ENCODE measurements around the gene RNF43.

RNF43 gene

GRCh38 chr17:58380207-58381123 is 36.9 kb downstream of the RNF43 start:
- no peak for TF ChIP-seq CTCF (IDR thresholded peaks at IDR 0.05; ENCODE audit: extremely low read depth, missing control alignments)
- DNase-seq (ENCODE audit: low spot score), result no peak

GRCh38 chr17:58379511-58379824 is 37.9 kb downstream of the RNF43 start:
- no peak for DNase-seq (ENCODE audit: low spot score)
- TF ChIP-seq CTCF (IDR thresholded peaks at IDR 0.05; ENCODE audit: extremely low read depth, missing control alignments), result no peak

GRCh38 chr17:58378733-58379510 is 38.4 kb downstream of the RNF43 start:
- DNase-seq (ENCODE audit: low spot score), result no peak
- TF ChIP-seq CTCF (IDR thresholded peaks at IDR 0.05; ENCODE audit: extremely low read depth, missing control alignments), result no peak

GRCh38 chr17:58377661-58378060 is 39.7 kb downstream of the RNF43 start:
- DNase-seq (ENCODE audit: low spot score), result no peak
- no peak for TF ChIP-seq CTCF (IDR thresholded peaks at IDR 0.05; ENCODE audit: extremely low read depth, missing control alignments)

- TF ChIP-seq CTCF (IDR thresholded peaks at IDR 0.05; ENCODE audit: extremely low read depth, missing control alignments), result no peak
Observed at GRCh38 chr17:58377093-58377601, 40.2 kb downstream of the RNF43 start.

GRCh38 chr17:58376472-58377000 is 40.8 kb downstream of the RNF43 start:
- no peak for DNase-seq (ENCODE audit: low spot score)

More at GRCh38 chr17:58377093-58377601, 40.2 kb downstream of the RNF43 start:
- no peak for DNase-seq (ENCODE audit: low spot score)

More at GRCh38 chr17:58376472-58377000, 40.8 kb downstream of the RNF43 start:
- no peak for TF ChIP-seq CTCF (IDR thresholded peaks at IDR 0.05; ENCODE audit: extremely low read depth, missing control alignments)

All from GM20000 (cell line).